SK-N-SH (cell line): ENCODE measurements around the gene PEX26. TPM values are rescaled to one million over a fixed set of nuclear protein-coding genes. Genes with fewer than 3 reads are reported as not detected.

ENCODE experiments used
- CTCF ChIA-PET: fragments of 300-600, 350-600 bp; formaldehyde crosslinking; extraction: SDS; loops from one replicate; lab custom pipeline; 2021; lab: Yijun Ruan, JAX
- POLR2A ChIA-PET: fragments of 350-600 bp; sonication (Branson Sonifier 250); formaldehyde crosslinking; extraction: SDS; loops from one replicate; lab custom pipeline; 2020; ENCODE audit warnings: antibody characterized with exemption, inconsistent platforms; lab: Yijun Ruan, JAX
- DNase-seq: peaks from one replicate; pipeline ENCODE4 v3.0.0; 2012
- H2AFZ ChIP-seq: fragments of 200-600 bp; sonication (generic); 2 replicates; pipeline ENCODE4 v1.8.1; 2016; ENCODE audit warnings: antibody characterized with exemption, mild to moderate bottlenecking, low read depth
- H3F3A ChIP-seq: fragments of 200-600 bp; sonication (generic); replicated peaks from 2 replicates; pipeline ENCODE3; 2016; ENCODE audit warnings: antibody characterized with exemption, mild to moderate bottlenecking; ENCODE audit not compliant: insufficient read depth
- H3K27ac ChIP-seq, 2 experiments: fragments of 200-500 bp in 1 of 2; fragments of 200-600 bp in 1 of 2; sonication (Bioruptor generic) in 1 of 2; sonication (generic), shearing (Covaris generic) in 1 of 2; 2 replicates each; pipeline versions ENCODE4 v1.5.1 to v1.6.1; 2014 to 2016; ENCODE audit warnings: low read depth in 2 of 2, inconsistent platforms in 1 of 2, low read length in 1 of 2, mild to moderate bottlenecking in 1 of 2, mixed read lengths in 1 of 2
- H3K27me3 ChIP-seq: fragments of 200-600 bp; sonication (generic), shearing (Covaris generic); 2 replicates; pipeline ENCODE4 v1.6.1; 2016; ENCODE audit warnings: mixed run types; ENCODE audit not compliant: insufficient read depth
- H3K36me3 ChIP-seq, 2 experiments: fragments of 200-500 bp in 1 of 2; fragments of 200-600 bp in 1 of 2; sonication (Bioruptor generic) in 1 of 2; sonication (generic) in 1 of 2; replicated peaks in 1 of 2; 2 replicates each; pipeline versions ENCODE3 to v1.5.1; 2014 to 2016; ENCODE audit warnings: low read length in 1 of 2, mild to moderate bottlenecking in 1 of 2; ENCODE audit not compliant: insufficient read depth in 2 of 2, control insufficient read depth in 1 of 2
- H3K4me1 ChIP-seq, 2 experiments: fragments of 200-500 bp in 1 of 2; fragments of 200-600 bp in 1 of 2; sonication (Bioruptor generic) in 1 of 2; sonication (generic), shearing (Covaris generic) in 1 of 2; 2 replicates each; pipeline versions ENCODE4 v1.5.1 to v1.6.1; 2014 to 2016; ENCODE audit warnings: low read depth in 1 of 2, low read length in 1 of 2, mixed run types in 1 of 2; ENCODE audit not compliant: insufficient read depth in 2 of 2, control insufficient read depth in 1 of 2
- H3K4me2 ChIP-seq: fragments of 200-600 bp; sonication (generic), shearing (Covaris generic); 2 replicates; pipeline ENCODE4 v1.6.1; 2017; ENCODE audit warnings: mixed run types
- H3K4me3 ChIP-seq, 2 experiments: fragments of 200-500 bp in 1 of 2; fragments of 200-600 bp in 1 of 2; sonication (Bioruptor generic) in 1 of 2; sonication (generic), shearing (Covaris generic) in 1 of 2; 2 replicates each; pipeline versions ENCODE4 v1.5.1 to v1.8.1; 2014 to 2016; ENCODE audit warnings: low read depth in 2 of 2, inconsistent platforms in 1 of 2, low read length in 1 of 2, mild to moderate bottlenecking in 1 of 2, mixed read lengths in 1 of 2, moderate library complexity in 1 of 2
- H3K79me2 ChIP-seq: fragments of 200-600 bp; sonication (generic); 2 replicates; pipeline ENCODE4 v1.8.1; 2017; ENCODE audit warnings: mild to moderate bottlenecking; ENCODE audit not compliant: insufficient read depth
- H3K9ac ChIP-seq: fragments of 200-600 bp; sonication (generic); 2 replicates; pipeline ENCODE4 v1.6.1; 2017; ENCODE audit warnings: mixed run types
- H3K9me2 ChIP-seq: fragments of 200-600 bp; sonication (generic); 2 replicates; pipeline ENCODE4 v1.6.1; 2017; ENCODE audit warnings: mixed run types
- H3K9me3 ChIP-seq: fragments of 200-600 bp; sonication (generic); 2 replicates; pipeline ENCODE4 v1.6.1; 2017; ENCODE audit warnings: mixed run types, mild to moderate bottlenecking, moderate library complexity
- H4K20me1 ChIP-seq: fragments of 200-600 bp; sonication (generic); 2 replicates; pipeline ENCODE4 v1.6.1; 2017; ENCODE audit warnings: mild to moderate bottlenecking, mixed run types; ENCODE audit not compliant: insufficient read depth
- CHD2 ChIP-seq: fragments of 150-350 bp; IDR thresholded peaks from 2 replicates; pipeline ENCODE4 v1.6.1; 2018; ENCODE audit warnings: low read length; ENCODE audit not compliant: partially characterized antibody
- EP300 ChIP-seq, 2 experiments: IDR thresholded peaks; 2 replicates each; pipeline versions ENCODE4 v1.4.0 to v1.6.1; 2012; ENCODE audit warnings: borderline replicate concordance in 1 of 2, low read depth in 1 of 2, low read length in 1 of 2
- EZH2phosphoT487 ChIP-seq: fragments of 200-600 bp; sonication (generic); IDR thresholded peaks from 2 replicates; pipeline ENCODE4 v1.6.1; 2017; ENCODE audit warnings: low read depth, mixed run types, mild to moderate bottlenecking, antibody characterized with exemption, moderate library complexity, borderline replicate concordance
- FOSL2 ChIP-seq: IDR thresholded peaks from 2 replicates; pipeline ENCODE4 v1.4.0; 2012; ENCODE audit warnings: low read depth, mild to moderate bottlenecking, moderate library complexity, borderline replicate concordance
- FOXM1 ChIP-seq: IDR thresholded peaks from 2 replicates; pipeline ENCODE4 v1.4.0; 2012; ENCODE audit warnings: low read depth, mild to moderate bottlenecking
- GATA2 ChIP-seq: sonication (generic); formaldehyde crosslinking; IDR thresholded peaks from 2 replicates; pipeline ENCODE4 v1.5.0; 2020; ENCODE audit warnings: mild to moderate bottlenecking, missing genetic modification reagents
- IRF3 ChIP-seq: fragments of 150-350 bp; IDR thresholded peaks from 2 replicates; pipeline ENCODE4 v1.6.1; 2016; ENCODE audit warnings: mild to moderate bottlenecking, low read depth, low read length
- MAX ChIP-seq: IDR thresholded peaks from 2 replicates; pipeline ENCODE4 v1.4.0; 2012; ENCODE audit warnings: low read depth
- MEF2A ChIP-seq: IDR thresholded peaks from 2 replicates; pipeline ENCODE4 v1.4.0; 2012; ENCODE audit warnings: low read depth, borderline replicate concordance
- MXI1 ChIP-seq: IDR thresholded peaks from 2 replicates; pipeline ENCODE4 v1.6.1; 2012; ENCODE audit warnings: mild to moderate bottlenecking, low read depth, low read length, improper control_type of control experiment
- NRF1 ChIP-seq: IDR thresholded peaks from 2 replicates; pipeline ENCODE4 v1.6.1; 2012; ENCODE audit warnings: low read depth, mild to moderate bottlenecking, low read length
- RAD21 ChIP-seq: IDR thresholded peaks from 2 replicates; pipeline ENCODE4 v1.6.1; 2012; ENCODE audit warnings: mild to moderate bottlenecking, low read length
- RCOR1 ChIP-seq: fragments of 150-350 bp; IDR thresholded peaks from 2 replicates; pipeline ENCODE4 v1.6.1; 2017; ENCODE audit warnings: antibody characterized with exemption, low read length
- RXRA ChIP-seq: IDR thresholded peaks from 2 replicates; pipeline ENCODE4 v1.4.0; 2012; ENCODE audit warnings: low read depth, mild to moderate bottlenecking, borderline replicate concordance
- SMC3 ChIP-seq: IDR thresholded peaks from 2 replicates; pipeline ENCODE4 v1.6.1; 2012; ENCODE audit warnings: low read depth, low read length, improper control_type of control experiment
- TEAD4 ChIP-seq: IDR thresholded peaks from 2 replicates; pipeline ENCODE4 v1.4.0; 2012; ENCODE audit warnings: mild to moderate bottlenecking, borderline replicate concordance; ENCODE audit not compliant: insufficient read depth
- WGBS: methylation state at CpG from one replicate; pipeline ENCODE4 v1.1.6; 2017; ENCODE audit warnings: low lambda C conversion rate; 5-methylcytosine and 5-hydroxymethylcytosine counted together
- polyA plus RNA-seq, 3 experiments: library from polyadenylated mRNA; depleted of rRNA; stranded (reverse); fragments of >200 nt; gene quantifications; 2 replicates each; pipeline ENCODE4 v1.2.3, GENCODE V29; 2012
- small RNA-seq, 7 experiments: library from RNA; depleted of rRNA; stranded (forward); fragments of <200 nt; gene quantifications; one replicate each; pipeline ENCODE3, GENCODE V24; 2012
- TF ChIP-seq, protein P1 (sequence below): IDR thresholded peaks from 2 replicates; pipeline ENCODE4 v1.4.0; 2012; ENCODE audit warnings: low read depth, borderline replicate concordance
- TF ChIP-seq, protein P2 (sequence below): IDR thresholded peaks from 2 replicates; pipeline ENCODE4 v1.6.1; 2012; ENCODE audit warnings: mild to moderate bottlenecking, low read depth, low read length, moderate library complexity

The PEX26 gene
- polyA plus RNA-seq, 1 of the 3 experiments (the other 2 are of a cell fraction), result 13.0 TPM

- H3K4me1 ChIP-seq, result peaks cover 0 to 3% of the 10 kb centered on the region in 2 experiments; a peak in 1 of 4 replicates
- H3K4me2 ChIP-seq, result no peak overlapping the region
- H3K4me3 ChIP-seq, result no peak overlapping the region
- DNase-seq, result no peak
- no peak overlapping the region for H2AFZ ChIP-seq
- CTCF ChIA-PET, result no interaction called here
- no peak overlapping the region for H3K27ac ChIP-seq
- H4K20me1 ChIP-seq, result no peaks in the 10 kb centered on the region
- WGBS, result 95% methylated on average over 4 of the region's 8 CpGs
- POLR2A ChIA-PET, result no interaction called here
- peaks cover 12% of the 10 kb centered on the region for H3F3A ChIP-seq
- no peaks in the 10 kb centered on the region for H3K36me3 ChIP-seq
- H3K9ac ChIP-seq, result no peak overlapping the region
- no peaks in the 10 kb centered on the region for H3K9me2 ChIP-seq
- no peaks in the 10 kb centered on the region for H3K79me2 ChIP-seq
- no peaks in the 10 kb centered on the region for H3K9me3 ChIP-seq
- TF ChIP-seq GATA2, result no peak
- no peak for TF ChIP-seq RCOR1
- no peak for TF ChIP-seq RAD21
- no peak for TF ChIP-seq MXI1
- no peak for TF ChIP-seq TEAD4
- TF ChIP-seq, protein P1, sequence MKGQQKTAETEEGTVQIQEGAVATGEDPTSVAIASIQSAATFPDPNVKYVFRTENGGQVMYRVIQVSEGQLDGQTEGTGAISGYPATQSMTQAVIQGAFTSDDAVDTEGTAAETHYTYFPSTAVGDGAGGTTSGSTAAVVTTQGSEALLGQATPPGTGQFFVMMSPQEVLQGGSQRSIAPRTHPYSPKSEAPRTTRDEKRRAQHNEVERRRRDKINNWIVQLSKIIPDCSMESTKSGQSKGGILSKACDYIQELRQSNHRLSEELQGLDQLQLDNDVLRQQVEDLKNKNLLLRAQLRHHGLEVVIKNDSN, result no peak
- TF ChIP-seq MAX, result no peak
- no peak for TF ChIP-seq IRF3
- TF ChIP-seq MEF2A, result no peak
- no peak for TF ChIP-seq EP300 (IDR thresholded peaks at IDR 0.05; ENCODE audit: borderline replicate concordance in 1 of 2, low read depth in 1 of 2, low read length in 1 of 2)
- no peak for TF ChIP-seq FOSL2
- no peak for TF ChIP-seq SMC3
- no peak for TF ChIP-seq NRF1
- no peak for TF ChIP-seq FOXM1
- TF ChIP-seq, protein P2, sequence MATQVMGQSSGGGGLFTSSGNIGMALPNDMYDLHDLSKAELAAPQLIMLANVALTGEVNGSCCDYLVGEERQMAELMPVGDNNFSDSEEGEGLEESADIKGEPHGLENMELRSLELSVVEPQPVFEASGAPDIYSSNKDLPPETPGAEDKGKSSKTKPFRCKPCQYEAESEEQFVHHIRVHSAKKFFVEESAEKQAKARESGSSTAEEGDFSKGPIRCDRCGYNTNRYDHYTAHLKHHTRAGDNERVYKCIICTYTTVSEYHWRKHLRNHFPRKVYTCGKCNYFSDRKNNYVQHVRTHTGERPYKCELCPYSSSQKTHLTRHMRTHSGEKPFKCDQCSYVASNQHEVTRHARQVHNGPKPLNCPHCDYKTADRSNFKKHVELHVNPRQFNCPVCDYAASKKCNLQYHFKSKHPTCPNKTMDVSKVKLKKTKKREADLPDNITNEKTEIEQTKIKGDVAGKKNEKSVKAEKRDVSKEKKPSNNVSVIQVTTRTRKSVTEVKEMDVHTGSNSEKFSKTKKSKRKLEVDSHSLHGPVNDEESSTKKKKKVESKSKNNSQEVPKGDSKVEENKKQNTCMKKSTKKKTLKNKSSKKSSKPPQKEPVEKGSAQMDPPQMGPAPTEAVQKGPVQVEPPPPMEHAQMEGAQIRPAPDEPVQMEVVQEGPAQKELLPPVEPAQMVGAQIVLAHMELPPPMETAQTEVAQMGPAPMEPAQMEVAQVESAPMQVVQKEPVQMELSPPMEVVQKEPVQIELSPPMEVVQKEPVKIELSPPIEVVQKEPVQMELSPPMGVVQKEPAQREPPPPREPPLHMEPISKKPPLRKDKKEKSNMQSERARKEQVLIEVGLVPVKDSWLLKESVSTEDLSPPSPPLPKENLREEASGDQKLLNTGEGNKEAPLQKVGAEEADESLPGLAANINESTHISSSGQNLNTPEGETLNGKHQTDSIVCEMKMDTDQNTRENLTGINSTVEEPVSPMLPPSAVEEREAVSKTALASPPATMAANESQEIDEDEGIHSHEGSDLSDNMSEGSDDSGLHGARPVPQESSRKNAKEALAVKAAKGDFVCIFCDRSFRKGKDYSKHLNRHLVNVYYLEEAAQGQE, result no peak
- no peak for TF ChIP-seq RXRA
- TF ChIP-seq CHD2, result no peak
- no peak for TF ChIP-seq EZH2phosphoT487
- no peaks in the 10 kb centered on the region for H3K27me3 ChIP-seq
Observed at GRCh38 chr22:18154821-18155390, 77.1 kb downstream of the PEX26 start.

Small RNAs within 50 kb of the gene (small RNA-seq; reads per million reads assigned to genes)
- gene AC016027.5, result 0 reads per million in 7 experiments

Other genes with a start within 250 kb of the PEX26 start
- gene MICAL3, start 53.4 kb upstream of the PEX26 start, polyA plus RNA-seq (2012; rRNA removed), result 50.9 and 83.1 TPM in 2 replicates
- 1.7 and 2.1 TPM in 2 replicates for gene TUBA8, start 32.8 kb downstream of the PEX26 start, polyA plus RNA-seq (2012; rRNA removed)
- 6.6 and 7.5 TPM in 2 replicates for gene USP18, start 72.2 kb downstream of the PEX26 start, polyA plus RNA-seq (2012; rRNA removed)